ENCODE measurements around the gene DLEU7. TPM values are rescaled to one million over a fixed set of nuclear protein-coding genes. Genes with fewer than 3 reads are reported as not detected.

Gene DLEU7
- total RNA-seq, 1 donor from 2014 or later, result not detected

DNA sequence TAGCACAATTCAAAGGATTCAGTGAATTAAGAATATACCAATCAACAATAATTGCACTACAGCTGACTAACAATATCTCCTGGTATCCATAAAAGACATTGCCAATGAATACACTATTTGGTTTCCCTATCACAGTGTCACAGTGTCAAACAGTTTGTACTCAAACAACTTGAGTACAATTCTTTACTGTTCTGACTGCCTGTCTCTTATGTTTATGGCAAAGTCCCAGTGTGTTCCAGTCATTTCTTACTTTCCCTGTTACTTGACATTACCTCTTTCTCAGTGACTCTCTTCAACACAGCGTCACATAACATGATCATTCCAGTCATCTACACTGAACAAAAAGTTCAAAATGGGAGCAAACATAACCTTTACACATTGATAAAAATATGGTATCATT is 44.9 kb upstream of the DLEU7 start:
- H3K27ac Mint-ChIP-seq (ENCODE audit: unreplicated experiment), result no peak overlapping the region
- H3K4me3 Mint-ChIP-seq (ENCODE audit: unreplicated experiment), result no peak overlapping the region
- DNase-seq (ENCODE audit: low spot score), result no peak
- no peaks in the 10 kb centered on the region for H3K27me3 Mint-ChIP-seq (ENCODE audit: unreplicated experiment)
- peaks cover 3% of the 10 kb centered on the region for H3K4me1 Mint-ChIP-seq (ENCODE audit: unreplicated experiment)
- TF ChIP-seq, protein P1, sequence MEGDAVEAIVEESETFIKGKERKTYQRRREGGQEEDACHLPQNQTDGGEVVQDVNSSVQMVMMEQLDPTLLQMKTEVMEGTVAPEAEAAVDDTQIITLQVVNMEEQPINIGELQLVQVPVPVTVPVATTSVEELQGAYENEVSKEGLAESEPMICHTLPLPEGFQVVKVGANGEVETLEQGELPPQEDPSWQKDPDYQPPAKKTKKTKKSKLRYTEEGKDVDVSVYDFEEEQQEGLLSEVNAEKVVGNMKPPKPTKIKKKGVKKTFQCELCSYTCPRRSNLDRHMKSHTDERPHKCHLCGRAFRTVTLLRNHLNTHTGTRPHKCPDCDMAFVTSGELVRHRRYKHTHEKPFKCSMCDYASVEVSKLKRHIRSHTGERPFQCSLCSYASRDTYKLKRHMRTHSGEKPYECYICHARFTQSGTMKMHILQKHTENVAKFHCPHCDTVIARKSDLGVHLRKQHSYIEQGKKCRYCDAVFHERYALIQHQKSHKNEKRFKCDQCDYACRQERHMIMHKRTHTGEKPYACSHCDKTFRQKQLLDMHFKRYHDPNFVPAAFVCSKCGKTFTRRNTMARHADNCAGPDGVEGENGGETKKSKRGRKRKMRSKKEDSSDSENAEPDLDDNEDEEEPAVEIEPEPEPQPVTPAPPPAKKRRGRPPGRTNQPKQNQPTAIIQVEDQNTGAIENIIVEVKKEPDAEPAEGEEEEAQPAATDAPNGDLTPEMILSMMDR (IDR thresholded peaks at IDR 0.05; ENCODE audit: unreplicated experiment), result no peak
- no peaks in the 10 kb centered on the region for H3K9me3 Mint-ChIP-seq (ENCODE audit: unreplicated experiment)
- no peaks in the 10 kb centered on the region for H3K36me3 Mint-ChIP-seq (ENCODE audit: low read depth, unreplicated experiment)

DNA sequence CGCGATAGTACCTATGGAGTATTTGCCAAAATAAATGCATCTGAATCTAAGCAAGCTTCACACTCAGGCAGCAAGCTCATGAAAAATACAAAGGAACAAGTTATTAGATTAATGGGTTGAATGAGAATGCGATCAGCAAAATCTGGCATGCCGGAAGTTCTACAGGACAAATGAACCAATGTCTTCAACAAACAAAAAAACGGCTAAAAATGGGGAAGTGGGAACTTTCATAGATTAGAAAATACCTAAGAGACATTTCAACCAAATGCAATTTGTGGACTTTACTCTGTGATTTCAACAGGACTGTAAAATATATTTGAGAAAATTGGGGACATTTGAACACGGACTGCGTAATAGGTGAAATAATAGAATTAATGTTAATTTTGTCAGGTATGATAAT is 43.7 kb upstream of the DLEU7 start:
- Mint-ChIP-seq H3K36me3 (ENCODE audit: low read depth, unreplicated experiment) (no peaks in the 10 kb centered on the region), H3K27me3 (ENCODE audit: unreplicated experiment) (no peaks in the 10 kb centered on the region), H3K27ac (ENCODE audit: unreplicated experiment) (no peak overlapping the region), H3K4me3 (ENCODE audit: unreplicated experiment) (no peak overlapping the region), H3K4me1 (ENCODE audit: unreplicated experiment) (peaks cover 1% of the 10 kb centered on the region), H3K9me3 (ENCODE audit: unreplicated experiment) (no peaks in the 10 kb centered on the region)
- TF ChIP-seq, protein P1 (IDR thresholded peaks at IDR 0.05; ENCODE audit: unreplicated experiment), result no peak
- DNase-seq (ENCODE audit: low spot score), result no peak

DNA sequence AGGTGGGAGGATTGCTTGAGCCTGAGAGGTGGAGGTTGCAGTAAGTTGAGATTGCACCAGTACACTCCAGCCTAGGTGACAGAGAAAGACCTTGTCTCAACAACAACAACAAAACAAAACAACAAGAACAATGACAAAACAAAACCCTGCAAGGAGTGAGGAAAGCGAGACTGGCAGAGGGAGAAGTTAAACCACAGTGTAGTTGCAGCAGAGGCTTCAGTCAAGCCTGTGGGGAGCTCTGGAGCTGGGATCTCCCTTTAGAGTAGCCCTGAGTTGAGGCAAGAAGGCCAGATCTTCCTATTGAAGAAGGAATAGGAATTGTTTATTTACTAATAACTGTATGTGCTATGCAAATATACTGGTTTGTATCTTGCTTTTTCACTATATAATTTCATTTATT is 40.8 kb upstream of the DLEU7 start:
- no peaks in the 10 kb centered on the region for H3K27me3 Mint-ChIP-seq (ENCODE audit: unreplicated experiment)
- no peaks in the 10 kb centered on the region for H3K9me3 Mint-ChIP-seq (ENCODE audit: unreplicated experiment)
- DNase-seq (ENCODE audit: low spot score), result no peak

DNA sequence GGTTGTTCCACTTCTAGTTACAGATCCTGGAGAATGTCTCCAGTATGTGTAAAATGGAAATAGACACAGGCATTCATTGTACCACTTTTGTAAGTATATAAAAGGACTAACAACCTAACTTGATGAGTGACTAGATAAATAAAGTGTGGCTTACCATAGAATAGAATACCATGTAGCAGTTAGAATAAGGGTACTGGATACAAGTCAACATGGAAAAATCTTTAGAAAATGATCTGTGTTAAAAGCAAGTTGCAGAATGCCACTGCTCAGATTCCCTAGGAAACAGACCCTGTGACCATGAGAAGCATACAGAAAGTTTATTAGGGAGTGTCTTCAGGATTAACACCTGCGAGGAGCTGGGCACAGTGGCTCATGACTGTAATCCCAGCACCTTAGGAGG is 40.2 kb upstream of the DLEU7 start:
- TF ChIP-seq, protein P1 (IDR thresholded peaks at IDR 0.05; ENCODE audit: unreplicated experiment), result no peak
- H3K27ac Mint-ChIP-seq (ENCODE audit: unreplicated experiment), result no peak overlapping the region
- no peak overlapping the region for H3K4me3 Mint-ChIP-seq (ENCODE audit: unreplicated experiment)

More for the DNA sequence above, 40.8 kb upstream of the DLEU7 start:
- TF ChIP-seq, protein P1 (IDR thresholded peaks at IDR 0.05; ENCODE audit: unreplicated experiment), result no peak
- Mint-ChIP-seq H3K4me3 (ENCODE audit: unreplicated experiment) (no peak overlapping the region), H3K4me1 (ENCODE audit: unreplicated experiment) (no peaks in the 10 kb centered on the region), H3K36me3 (ENCODE audit: low read depth, unreplicated experiment) (no peaks in the 10 kb centered on the region), H3K27ac (ENCODE audit: unreplicated experiment) (no peak overlapping the region)

DNA sequence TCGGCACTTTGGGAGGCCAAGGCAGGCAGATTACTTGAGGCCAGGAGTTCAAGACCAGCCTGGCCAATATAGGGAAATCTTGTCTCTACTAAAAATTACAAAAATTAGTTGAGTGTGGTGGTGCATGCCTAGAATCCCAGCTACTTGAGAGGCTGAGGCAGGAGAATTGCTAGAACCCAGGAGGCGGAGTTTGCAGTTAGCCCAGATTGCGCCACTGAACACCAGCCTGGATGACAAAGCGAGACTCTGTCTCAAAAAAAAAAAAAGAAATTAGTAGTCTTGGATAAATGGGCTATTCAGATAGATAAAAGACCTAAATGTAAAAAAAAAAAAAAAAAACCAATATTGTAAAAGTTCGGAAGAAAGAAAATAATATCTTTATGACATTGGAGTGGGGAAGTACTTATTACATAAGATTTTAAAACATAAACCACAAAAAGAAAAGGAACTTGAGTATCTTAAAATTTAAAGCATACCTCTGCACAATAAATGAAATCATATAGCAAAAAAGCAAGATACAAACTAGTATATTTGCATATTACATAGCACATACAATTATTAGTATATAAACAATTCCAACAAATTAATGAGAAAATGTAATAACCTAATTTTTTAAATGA is 39.4 kb upstream of the DLEU7 start:
- Mint-ChIP-seq H3K27ac (ENCODE audit: unreplicated experiment) (no peak overlapping the region), H3K36me3 (ENCODE audit: low read depth, unreplicated experiment) (no peaks in the 10 kb centered on the region), H3K4me1 (ENCODE audit: unreplicated experiment) (no peaks in the 10 kb centered on the region), H3K9me3 (ENCODE audit: unreplicated experiment) (no peaks in the 10 kb centered on the region), H3K4me3 (ENCODE audit: unreplicated experiment) (no peak overlapping the region), H3K27me3 (ENCODE audit: unreplicated experiment) (no peaks in the 10 kb centered on the region)
- DNase-seq (ENCODE audit: low spot score), result no peak
- TF ChIP-seq, protein P1 (IDR thresholded peaks at IDR 0.05; ENCODE audit: unreplicated experiment), result no peak

More for the DNA sequence above, 40.2 kb upstream of the DLEU7 start:
- no peaks in the 10 kb centered on the region for H3K36me3 Mint-ChIP-seq (ENCODE audit: low read depth, unreplicated experiment)
- no peak for DNase-seq (ENCODE audit: low spot score)
- no peaks in the 10 kb centered on the region for H3K27me3 Mint-ChIP-seq (ENCODE audit: unreplicated experiment)
- H3K9me3 Mint-ChIP-seq (ENCODE audit: unreplicated experiment), result no peaks in the 10 kb centered on the region
- no peaks in the 10 kb centered on the region for H3K4me1 Mint-ChIP-seq (ENCODE audit: unreplicated experiment)
